Hematopoietic multipotent progenitor cell treated with erythropoietin and hydrocortisone succinate and interleukin-3 and kit ligand, for 6 days (in vitro differentiated cells): ENCODE measurements around the gene ARAP1.
A peak's percentile ranks its signal among the peaks of the same experiment; 100 is the strongest.

Experiments
- DNase-seq: peaks from one replicate; pipeline ENCODE4 v3.0.0-alpha.2; 2015

ARAP1 gene

DNA sequence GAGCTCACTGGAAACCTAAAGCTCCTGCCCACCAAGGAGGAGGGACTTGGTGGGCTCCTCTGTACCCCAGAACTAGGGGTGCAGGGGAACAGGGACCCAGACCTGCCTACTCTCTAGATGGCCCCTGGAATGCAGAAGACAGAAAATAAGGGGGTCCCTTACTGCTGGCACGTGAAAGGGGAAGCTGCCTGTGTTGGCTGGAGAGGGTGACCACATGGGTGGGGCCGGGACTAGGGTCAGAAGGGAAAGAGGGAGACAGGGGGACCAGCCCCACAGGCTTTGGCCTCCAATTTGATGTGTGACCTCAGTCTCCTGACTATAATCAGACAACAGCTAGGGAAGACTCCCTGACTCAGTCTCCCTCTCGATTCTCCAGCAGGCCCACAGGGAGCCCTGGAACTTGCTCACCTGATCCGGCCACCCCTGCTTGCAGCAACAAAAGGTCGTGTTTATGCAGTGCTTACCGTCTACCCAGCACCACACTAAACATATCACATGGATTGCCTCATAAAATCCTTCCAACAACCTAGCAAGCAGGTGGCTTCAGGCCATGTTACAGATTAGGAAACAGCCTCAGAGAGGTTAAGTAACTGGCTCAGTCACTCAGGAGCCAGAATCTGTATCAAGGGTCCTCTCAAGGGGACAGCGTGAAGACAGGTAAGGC, 10.2 kb downstream of the ARAP1 start:
- DNase-seq = peak; percentile 38

DNA sequence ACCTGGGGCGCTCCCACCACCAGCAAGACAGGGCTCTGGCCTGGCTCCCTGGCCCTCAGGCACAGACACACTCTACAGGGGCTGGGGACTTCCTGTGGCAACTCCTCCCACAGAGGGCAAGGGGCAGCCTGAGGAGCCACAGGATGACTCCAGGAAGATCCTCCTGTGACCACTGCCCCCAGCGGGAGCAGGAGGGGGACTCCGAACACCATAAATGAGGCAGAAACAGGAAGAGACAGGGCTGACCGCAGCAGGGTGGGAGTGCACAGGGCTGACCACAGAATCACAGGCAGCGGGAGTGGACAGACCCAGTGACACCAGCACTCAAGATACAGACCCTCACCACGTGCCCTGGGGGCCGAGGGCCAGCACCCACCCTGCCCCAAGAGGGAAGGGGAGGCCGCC, 10.8 kb downstream of the ARAP1 start:
- peak; percentile 66 for DNase-seq

DNA sequence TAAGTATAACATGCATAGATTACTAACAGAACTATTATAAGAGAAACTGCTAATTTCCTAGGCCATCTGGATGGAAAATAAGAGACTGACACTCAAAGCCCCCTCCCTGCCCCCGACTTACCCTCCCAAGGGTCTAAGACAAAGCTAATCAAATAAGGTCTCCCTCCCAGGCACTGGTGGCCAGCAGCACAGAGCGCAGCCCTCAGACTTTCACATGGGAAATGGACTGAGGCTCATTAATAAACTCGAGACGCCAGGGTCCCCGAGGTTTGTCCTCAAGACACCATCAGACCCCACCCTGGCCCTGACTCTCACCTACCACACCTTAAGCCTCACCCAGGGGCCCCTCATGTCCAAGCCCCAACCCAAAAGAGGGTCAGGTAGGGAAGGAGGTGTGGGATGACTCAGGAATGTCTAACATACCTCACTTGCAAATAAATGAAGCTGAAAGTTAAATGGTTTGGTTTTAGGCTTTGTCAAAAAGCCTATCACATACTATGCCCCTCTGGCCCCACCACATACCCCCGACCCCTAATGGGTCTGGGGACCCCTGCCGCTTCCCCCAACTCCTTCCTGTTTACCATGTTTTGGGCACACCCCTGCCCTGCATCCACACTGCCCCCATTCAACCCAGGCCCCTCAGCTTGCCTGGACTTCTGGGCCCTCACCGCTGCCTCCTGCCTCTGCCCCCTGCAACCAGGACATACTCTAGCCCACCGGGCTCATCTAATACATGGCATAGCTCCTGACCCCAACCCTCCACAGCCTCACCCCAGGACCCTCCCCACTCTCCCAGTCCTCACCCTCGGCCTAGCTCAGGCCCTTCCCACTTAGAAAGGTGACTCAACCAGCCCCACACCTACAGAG, 11.4 kb downstream of the ARAP1 start:
- DNase-seq = no peak

DNA sequence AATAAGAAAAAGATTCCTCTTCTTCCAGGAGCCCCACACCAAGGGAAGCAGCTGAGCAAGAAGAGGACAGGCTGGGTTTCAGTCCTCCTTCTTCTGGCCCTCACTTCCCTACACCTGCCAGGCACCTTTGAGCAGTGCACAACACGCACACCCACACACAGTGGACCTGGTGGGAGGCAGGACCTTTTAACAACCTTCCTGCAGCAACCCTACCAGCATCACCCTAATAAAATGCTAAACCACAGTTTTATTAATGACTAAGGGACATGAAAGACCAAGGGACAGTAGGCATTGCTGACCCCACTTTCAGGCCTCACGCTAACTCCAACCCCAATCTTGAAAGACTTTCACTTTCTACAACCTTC, 12.2 kb downstream of the ARAP1 start:
- DNase-seq = no peak

DNA sequence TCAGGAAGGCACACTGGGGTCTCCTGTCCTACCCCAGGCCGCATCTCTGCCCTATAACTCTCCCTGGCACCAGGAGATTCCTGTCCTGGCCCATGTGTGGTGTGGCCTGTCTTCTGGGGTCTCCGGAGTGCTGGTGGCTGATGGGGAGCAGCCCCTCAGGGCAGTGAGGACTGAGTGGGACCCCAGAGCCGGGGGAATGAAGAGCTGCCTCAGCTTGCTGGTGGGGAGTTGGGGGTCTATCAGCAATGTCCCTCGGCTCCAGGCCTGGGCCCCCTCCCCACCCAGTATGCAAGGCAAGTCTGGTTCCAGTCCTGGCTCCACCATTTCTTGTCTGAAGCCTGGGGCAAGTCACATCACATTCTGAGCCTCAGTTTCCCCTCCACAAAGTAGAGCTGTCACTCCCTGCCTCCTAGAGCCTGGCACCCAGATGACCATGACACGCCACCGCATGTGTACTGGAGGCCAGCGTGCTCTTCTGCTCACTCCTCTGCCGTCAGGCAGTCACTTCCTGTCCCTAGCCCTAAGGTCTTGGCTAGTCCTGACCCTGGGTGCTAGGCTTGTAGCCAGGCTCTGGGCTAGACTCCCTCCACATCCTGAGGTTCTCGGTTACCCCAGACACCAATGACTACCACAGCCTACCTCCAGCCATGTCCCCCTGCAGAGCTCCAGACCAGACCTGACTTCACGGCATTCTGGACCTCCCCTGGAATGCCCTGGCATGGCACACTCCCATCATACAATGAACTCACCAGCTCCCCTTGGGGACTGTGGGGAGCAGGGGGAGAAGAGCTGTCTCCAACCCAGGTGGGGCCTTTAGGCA, 12.8 kb downstream of the ARAP1 start:
- DNase-seq = no peak

DNA sequence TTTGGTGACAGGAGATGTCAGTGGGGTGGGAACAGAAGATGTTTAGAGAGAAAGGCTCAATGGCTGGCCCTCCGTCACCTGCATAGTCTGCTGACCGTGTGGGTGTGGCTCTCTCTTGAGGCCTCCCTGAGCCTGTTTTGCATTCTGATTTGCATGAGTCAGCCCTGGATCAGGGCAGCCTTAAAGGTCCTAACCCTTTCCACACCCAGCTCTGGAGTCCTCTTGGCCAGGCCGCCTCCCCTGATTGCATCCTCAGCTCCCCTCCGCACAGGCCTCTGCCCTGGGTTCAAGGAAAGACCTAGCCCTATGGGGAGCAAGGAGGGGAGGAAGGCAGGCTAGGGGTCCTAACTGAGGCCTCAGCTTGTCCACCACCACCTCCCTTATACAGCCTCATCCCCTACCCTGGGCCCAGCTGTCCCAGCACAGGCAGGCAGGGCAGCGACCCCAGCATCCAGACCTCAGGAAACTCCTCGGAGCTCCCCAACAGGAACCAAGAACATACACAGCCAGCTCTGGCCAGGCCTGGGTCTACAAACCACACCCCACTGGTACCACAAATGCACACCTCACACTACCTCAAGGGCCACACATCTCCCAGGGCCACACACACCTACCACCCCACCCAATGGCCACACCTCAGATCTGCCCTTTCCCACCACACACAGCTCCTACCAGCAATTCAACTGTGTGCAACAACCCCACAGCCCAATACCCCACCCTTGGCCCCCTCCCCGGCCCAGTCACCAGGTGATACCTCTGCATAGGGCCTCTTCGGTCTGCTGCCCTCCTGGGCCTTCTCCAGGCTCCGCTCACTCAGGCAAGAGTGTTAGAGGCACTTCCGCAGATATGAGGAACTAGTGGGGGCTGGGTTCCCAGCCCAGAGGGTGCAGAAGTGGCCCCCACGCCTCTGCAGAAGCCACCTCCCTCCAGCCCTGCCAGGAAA, 13.7 kb downstream of the ARAP1 start:
- peak; percentile 75 for DNase-seq

DNA sequence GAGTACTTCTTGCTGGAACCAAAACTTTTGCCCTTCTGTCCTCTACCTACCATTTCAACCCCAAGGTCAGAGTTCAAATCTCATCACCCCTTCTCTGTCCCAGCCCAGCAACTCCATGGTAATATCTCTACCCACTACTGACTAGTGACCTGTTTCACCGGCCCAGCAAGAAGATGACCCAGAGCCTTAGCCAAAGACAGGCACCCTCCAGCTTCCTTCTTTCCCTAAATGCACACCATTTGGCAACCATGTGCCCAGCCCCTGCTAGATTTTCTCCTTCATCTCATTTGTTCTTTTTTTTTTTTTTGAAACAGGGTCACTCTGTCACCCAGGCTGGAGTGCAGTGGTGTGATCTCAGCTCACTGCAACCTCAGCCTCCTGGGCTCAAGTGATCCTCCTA, 14.9 kb downstream of the ARAP1 start:
- no peak for DNase-seq

DNA sequence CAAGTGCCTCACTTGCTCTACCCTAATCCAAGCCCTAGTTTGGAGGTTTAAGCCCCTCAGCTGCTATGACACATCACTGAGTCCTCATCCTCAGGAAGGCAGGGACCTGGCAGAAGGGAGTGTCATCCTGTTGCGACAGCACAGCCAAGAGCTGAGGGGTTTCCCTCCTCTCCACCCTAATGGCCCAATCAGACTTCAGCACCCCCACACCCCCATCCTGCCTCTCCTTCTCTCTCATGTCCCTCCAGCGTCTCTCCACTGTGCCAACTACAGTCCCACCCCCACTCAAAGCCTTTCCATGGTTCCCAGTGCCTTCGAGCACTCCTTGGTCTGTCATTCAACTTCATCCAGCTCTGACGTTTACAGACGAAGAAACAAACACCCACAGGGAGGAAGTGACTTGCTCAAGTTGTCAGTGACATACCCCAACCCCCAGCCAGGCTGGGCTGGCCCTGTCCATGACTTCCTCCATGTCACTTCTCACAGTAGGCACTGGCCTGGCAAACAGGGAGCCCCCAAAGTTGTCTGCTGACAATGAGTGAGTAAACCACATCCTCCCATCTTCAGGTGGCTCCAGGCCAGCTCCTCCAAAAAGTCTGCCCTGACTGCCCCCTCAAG, 15.6 kb downstream of the ARAP1 start:
- peak; percentile 79 for DNase-seq

DNA sequence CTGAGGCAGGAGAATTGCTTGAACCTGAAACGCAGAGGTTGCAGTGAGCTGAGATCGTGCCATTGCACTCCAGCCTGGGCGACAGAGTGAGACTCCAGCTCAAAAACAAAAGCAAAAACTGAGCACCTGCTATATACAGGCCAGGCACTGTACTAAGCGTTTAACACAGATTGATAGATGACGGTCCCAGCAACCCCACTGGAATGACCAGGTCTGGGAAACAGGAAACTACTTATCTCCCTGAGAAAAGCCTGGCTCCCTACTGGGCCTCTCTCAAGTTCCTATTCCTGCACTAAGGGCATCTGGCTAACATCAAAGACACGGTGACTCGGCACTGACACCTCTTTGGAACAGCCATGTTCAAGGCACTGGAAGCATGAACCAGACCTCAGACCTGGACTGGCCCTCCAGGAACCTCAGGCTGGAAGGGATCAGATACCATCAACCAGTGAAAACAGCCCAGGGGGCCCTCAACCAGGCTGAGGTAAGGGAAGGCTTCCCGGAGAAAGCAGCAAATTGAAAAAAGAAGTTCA, 16.6 kb downstream of the ARAP1 start:
- peak; percentile 28 for DNase-seq

DNA sequence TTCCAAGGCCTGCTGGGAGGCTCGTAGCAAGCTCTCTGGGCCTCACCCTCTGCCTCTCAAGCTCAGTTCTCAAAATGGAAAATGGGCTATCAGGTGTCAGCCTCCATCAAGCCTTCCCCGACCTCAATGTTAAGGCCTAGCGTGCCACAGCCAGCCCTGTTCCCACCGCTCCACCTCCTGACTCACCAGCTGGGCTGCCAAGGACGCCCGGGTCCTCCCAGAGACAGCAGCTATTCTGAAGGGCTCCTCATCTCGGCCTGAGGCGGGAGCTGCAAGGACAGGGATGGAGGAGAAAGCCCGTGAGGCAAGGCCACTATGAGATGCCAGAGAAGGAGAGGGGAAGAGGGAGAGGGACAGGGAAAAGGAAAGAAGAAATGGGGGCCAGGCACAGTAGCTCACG, 19.9 kb downstream of the ARAP1 start:
- DNase-seq = no peak

DNA sequence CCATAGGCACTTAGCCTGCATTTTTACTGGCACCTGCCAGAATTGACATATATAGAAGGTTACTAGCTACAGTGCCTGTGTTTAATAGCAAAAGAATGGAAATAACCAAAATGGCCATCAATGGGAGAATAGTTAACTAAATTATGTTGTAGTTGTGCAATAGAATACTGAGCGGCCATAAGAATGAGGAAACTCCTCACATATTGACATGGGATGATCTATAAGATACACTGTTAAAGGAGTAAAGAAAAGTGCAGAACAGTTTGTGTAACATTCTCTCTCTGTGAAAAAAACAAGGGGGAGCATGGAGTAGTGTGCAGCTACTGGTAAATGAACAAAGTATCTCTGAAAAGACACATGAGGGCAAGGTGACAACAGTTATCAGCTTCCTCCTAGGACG, 21.5 kb downstream of the ARAP1 start:
- DNase-seq = no peak

DNA sequence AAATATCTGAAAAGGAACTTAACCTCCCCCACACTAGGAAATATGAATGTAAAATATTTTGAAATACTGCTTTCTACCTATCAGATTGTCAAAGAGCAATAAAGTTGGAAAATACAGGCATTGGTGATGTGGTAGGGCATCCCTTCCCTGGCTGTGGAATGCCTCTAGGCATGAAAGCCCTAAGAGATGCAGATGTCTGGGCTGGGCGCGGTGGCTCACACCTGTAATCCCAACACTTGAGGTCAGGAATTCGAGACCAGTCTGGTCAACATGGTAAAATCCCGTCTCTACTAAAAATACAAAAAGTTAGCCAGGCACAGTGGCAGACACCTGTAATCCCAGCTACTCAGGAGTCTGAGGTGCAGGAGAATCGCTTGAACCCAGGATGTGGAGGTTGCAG, 22.0 kb downstream of the ARAP1 start:
- DNase-seq = no peak

DNA sequence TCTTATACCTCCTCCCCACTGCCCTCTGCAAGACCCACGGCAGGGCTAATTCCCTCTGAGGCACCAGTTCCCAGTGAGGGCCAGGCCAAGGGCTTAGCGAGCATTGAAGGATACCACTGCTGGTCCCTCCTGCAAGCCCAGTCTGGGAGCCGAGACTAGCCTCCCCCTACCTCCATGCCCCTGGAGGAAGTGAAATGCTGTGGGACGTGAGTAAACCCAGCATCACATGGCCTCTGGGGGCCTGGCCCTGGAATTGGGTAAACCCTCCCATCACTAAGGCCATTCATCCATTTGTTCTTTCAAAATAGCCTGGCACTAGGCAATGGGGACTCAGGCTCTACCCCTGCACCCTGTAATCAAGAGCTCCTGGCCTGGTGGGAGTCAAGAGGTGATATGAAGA, 24.7 kb downstream of the ARAP1 start:
- DNase-seq = no peak

DNA sequence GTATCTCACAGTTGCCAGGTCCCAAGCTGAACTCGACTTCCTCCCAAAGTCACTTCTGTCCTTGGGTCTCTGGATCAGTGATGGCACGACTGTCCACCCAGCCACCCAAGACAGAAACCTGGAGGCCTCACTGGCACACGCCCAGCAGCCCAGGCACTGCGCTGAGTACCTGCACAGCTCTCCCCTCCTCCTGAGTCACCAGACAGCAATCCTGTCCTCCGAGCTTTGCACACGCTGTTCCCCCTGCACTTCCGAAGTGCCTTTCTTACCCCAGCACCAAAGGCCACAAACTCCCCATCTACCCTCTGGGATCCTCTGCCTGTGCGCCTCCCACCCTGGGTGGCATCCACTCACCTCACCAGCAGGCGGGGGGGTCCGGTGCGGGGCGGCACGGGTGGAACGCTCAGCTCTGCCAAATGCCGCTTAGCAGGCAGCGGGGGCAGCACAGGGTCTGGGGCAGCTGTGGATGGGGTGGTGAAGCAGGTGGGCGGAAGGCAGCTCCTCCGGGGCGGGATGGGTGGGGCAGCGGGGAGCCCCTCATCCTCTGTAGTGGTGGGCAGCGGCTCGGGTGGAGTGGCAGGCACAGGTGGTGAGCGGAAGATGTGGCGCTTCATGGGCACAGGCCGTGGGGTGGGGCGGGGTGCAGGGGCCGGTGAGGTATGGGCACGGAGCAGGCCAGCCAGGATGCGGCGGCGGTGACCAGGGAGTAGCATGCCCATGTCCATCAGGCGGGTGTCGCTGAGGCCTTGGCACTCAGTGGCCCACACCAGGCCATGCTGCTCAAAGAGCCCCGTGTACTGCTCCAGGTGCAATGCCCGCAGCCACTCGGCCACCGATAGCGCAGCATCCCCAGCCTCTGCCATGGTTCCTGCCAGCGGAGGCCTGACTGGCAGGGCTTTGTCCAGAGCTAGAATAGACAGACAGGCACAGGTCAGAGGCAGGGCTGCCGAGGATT, 25.7 kb downstream of the ARAP1 start:
- DNase-seq = no peak

DNA sequence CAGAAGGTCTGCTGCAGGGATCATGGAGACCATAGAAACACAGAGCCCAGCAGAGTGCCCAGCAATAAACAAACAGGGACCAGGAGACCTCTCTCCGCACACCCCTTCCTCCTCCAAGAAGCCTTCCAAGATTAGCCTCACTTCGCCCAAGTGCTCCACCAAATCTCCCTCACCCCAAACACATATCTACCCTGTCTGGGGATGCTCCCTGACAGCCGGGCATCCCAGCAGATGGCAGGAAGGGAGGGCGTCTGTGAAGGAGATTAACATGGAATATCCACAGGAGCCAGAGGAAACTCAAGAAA, 26.5 kb downstream of the ARAP1 start:
- DNase-seq = no peak

DNA sequence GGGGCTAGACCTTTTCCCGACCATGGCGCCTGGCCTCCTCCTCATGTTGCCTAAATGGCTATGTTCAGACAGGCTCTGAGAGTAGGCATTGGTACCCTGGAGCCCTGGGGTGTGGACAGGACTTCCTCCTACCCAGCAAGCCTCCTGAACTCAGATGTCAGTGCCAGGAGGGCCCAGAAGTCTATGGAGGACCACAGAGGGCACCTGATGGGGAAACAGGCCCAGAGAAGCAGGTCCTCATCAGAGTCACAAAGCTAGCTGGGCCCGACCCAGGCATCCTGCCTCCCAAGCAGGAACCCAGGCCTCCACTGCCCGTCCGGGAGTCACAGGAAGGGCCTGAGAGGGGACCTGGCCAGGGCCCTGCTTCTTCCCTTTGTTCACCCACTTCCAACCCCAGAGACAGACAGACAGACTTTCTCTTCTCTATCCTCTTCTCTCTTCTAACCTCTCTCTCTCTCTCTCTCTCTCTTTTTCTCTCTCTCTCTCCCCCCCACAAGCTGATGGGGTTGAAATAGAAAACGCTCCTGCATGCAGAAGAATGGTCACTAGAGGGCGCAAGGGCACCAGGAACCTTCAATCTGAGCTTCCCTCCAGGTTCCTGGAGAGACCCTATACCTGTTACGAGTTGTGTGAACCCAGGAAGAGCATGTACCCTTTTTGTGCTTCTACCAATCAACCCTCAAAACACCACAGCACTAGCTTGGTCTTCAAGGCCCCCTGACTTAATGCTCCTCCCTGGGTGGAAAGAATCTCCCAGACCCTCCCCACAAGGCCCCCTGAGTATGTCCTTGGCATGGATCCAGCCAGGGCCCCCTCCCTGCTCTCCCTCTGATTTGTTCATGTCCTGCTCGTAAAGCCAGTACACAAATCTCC, 27.1 kb downstream of the ARAP1 start:
- DNase-seq = peak; percentile 94

DNA sequence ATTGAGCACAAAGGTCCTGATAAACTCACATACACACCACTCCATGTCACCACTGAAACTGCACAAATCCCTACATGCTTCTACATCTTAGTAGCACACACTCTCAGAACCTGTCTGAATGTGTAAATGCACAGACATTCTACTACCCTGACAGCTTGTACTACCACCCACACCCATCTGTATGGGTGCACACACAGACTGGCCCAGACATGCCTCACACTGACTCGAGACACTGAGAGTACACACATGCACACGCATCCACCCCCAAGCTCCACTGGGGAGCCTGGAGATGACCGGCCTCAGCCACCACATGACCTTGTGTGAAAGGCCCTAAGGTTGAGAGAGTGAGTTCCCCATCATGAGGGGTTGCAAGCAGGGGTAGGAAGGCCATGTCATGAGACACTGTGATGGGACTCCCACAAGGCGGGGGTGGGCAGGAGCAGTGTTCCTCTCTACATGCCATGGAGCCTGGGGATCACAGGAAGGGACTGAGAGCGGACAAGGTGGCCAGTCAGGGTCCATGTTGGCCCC, 28.1 kb downstream of the ARAP1 start:
- DNase-seq = no peak

DNA sequence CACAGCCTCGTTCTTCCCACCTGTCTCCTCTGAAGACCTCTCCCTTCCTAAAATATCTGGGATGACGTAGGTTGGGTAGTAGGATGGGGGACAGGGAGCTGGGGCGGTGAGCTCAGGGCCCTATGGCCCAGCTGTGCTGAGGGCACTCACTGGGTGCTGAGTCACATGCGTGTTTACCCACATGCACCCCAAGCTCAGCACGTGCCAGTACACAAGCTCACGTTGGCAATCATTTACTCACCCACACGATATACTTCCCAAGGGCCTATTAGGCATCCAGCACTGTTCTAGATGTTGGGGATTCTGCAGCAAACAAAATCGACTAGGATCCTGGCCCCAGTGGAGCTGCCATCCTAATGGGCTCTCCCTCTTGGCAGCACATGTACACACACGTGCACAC, 28.7 kb downstream of the ARAP1 start:
- DNase-seq = no peak

DNA sequence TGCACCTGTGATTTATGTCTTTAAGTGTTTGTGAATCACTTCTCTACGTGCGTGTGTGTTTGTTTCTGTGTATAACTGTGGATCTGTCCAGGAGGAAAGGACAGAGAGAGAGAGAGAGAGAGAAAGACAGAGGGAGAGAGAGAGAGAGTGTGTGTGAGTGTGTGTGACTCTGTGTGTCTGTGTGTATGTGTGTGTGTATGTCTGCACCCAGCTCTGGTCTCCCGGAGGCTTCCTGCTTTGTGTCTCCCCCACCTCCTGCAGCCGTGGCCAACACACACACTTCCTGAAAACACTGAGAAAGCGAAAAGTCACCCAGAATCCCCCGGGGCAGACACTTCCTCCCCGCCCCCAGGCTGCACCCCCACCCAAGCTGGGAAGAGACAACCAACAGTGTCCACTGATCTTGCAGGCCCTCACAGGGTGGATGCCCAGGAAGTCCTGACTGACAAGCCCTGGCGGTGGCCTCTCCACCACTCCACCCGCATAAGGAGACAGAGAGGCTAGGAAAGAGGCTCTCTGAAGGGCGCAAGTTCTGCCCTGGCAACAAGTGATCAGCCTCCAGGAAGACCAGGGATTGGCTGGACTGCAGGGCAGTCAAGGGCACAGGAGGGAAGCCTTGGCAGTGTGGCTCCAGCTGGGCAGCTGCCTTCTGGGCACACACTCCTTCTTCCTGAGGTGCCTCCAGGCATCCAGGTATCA, 30.0 kb downstream of the ARAP1 start:
- peak; percentile 94 for DNase-seq
